Non-pigmented ciliary epithelial cell (primary cell): ENCODE measurements around the gene RNU1-1.
A peak's percentile ranks its signal among the peaks of the same experiment; 100 is the strongest.
"Not testable (repeated sequence)": the region's sequence is repeated elsewhere in the genome, so short reads cannot be mapped to it uniquely, and the experiment has no call there.

Source experiments
- DNase-seq: peaks from one replicate; pipeline ENCODE4 v3.0.0-alpha.2; 2010; ENCODE audit warnings: low read depth

Gene RNU1-1

DNA sequence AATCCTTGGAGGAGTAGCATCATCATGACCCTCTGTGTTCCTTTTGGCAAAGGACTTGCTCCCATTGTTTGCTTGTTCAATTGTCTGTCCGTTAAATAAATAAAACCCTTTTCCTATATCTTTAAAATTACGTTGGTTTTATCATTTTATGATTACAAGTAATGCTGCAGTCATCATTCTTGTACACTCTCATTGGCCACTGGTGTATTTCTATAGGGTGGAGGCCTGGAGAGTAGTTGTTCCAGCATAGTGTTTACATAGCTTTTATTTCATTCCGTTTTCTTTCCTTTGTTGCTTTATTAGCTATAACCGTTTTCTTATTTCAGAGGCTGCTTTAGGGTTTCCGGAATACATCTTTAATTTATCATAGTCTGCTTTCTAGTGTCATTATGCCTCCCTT is 7.6 kb upstream of the RNU1-1 start:
- DNase-seq: not testable (repeated sequence)

DNA sequence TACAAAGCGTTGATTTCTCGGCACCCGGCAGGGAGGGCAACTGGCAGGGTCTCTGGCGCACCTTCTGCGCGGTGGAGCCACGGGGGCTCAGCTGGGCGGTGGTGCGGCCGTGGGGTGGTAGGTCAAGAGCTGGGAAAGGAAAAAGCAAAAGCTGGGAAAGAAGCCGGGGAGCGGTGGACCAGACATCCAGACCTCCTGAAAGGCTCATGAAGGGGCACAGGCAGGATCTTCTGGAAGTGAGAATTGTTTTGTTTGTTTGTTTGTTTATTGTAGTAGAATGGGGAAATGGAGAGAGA is 7.2 kb upstream of the RNU1-1 start:
- no peak for DNase-seq

DNA sequence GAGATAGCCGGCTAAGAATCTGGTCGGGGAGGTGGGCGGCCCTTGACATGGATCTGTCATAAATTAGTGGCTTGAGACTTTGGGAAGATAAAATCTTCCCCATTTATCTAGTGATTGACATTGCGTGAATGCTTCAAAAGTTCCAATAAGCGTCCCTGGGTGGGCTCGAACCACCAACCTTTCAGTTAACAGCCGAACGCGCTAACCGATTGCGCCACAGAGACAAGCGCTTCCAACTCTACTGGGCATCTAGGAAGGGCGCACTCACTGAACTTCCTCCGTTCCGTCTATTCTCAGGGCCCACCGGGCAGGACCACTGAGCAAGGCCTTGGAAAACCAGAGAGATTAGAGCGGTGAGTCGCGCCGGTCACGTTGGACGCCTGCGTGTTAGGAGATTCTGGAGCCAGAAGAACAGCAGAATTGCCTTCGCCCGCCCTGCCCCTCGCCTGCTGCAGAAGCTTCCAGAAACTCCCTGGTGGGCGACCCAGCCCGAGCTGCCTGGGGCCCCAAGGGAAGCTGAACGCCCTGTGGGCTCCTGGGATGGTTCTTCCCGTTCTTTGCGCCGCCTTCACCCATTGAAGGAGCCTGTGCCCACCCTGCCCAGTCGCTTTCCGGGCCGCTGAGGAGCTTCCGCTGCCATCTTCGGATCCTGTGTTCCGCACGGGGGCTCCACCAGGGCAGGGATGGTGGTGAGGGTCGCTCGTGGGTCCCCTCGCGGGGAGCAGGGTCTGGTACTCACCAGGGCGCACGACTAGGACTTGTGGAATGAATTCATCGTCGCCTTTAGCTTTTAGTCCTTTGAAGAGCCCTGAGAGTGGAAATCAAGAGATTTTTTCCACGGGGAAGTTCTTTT is 6.6 kb upstream of the RNU1-1 start:
- DNase-seq: not testable (repeated sequence)

DNA sequence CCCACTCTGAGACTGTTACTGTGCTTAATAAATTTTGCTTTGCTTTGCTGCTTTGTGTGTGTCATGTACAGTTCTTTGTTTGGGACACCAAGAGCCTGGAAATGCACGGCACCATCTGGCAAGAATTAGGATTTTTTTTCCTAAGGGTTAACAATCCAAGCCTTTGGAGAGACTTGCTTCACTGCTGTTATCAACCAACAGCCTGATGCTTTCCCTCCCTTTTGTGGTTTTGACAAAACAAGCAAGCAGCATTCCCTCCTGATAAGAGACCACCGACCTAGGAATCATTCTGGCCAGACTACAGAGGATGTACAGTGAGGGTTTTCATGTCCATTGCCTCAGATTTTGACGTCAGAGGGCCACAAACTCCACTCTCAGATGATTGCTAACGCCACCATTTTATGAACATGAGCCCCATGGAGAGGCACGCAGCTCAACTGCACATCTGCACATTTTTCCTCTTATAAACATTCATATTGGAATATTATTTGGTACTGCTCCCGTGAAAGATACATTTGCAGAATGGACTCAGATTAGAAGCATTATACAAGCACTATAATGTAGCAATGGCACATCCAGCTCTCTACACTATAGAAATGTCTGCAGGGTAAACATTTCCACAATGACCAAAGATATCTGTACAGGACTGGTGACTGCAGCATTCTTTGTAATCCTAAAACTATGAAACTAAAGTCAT is 5.3 kb upstream of the RNU1-1 start:
- not testable (repeated sequence) for DNase-seq

DNA sequence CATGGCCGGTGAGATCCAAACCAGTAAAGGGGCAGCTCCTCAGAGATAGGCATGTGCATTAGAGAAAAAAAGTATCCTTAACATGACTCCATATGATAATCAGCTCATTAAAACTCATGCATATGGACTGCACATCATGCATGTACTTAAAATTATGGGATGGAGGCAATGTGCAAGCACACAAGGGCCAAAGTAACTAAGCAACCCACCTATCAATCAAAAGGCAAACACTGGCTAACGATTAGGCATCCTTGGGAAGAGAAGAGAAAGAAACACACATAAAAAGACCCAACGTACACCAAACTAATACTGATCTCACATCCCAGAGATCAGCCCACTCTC is 4.8 kb upstream of the RNU1-1 start:
- not testable (repeated sequence) for DNase-seq

DNA sequence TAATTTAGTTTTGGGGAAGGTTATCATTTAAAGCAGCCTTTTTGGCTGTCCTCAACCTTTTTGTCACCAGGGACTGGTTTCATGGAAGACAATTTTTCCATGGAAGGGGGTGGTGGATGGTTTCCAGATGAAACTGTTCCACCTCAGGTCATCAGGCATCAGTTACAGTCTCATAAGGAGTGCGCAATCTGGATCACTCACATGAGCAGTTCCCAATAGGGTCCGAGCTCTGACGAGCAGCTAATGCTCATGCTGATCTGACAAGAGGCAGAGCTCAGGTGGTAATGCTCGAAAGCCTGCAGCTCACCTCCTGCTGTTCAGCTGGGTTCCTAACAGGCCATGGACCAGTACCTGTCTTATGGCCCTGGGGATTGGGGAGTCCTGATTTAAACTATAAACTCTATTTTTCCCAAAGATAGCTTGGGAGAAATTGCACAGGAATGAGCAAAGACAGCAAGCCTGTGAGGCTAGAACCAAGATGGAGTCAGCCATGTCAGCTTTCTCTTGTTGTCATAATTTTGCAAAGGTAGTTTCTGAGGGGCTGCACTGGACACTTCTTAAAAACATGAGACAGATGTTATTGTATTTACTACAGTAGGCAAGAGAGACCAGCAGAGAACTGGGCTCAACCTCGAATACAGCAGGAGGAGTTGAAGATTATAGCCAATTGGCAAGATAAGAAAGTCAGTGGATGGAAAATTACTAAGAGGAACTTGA is 2.8 kb upstream of the RNU1-1 start:
- not testable (repeated sequence) for DNase-seq

DNA sequence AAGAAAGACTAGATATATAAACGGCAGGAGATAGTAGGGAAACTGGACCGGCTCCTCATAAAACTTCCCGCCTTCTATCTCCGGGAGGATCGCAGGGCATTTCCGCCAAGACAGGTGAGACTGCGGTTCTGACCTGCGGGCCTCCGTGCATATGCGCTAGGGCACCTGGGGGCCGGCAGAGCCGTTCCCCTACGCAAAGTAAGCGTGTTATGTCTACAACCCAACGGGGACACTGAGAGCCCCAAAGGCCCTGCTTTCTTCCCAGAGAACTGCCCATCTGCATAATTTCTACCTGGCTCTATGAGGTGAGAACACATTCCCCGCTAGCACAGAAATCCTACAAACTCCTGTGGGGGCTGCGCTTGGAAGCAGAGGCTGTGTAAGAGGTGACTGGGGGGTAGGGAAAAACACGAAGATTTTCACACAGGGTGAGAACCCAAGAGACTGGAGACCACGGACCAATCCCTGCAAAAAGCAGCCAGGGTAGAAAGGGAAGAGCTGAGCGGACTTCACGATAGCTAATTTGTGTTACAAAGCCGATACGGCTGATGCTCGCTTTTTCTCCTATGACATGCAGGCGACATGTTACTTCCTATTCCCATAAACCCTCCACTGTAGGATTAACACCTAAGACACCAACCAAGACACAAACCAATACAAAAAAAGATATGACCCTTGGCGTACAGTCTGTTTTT is 526 bp downstream of the RNU1-1 start:
- peak; percentile 76 for DNase-seq

DNA sequence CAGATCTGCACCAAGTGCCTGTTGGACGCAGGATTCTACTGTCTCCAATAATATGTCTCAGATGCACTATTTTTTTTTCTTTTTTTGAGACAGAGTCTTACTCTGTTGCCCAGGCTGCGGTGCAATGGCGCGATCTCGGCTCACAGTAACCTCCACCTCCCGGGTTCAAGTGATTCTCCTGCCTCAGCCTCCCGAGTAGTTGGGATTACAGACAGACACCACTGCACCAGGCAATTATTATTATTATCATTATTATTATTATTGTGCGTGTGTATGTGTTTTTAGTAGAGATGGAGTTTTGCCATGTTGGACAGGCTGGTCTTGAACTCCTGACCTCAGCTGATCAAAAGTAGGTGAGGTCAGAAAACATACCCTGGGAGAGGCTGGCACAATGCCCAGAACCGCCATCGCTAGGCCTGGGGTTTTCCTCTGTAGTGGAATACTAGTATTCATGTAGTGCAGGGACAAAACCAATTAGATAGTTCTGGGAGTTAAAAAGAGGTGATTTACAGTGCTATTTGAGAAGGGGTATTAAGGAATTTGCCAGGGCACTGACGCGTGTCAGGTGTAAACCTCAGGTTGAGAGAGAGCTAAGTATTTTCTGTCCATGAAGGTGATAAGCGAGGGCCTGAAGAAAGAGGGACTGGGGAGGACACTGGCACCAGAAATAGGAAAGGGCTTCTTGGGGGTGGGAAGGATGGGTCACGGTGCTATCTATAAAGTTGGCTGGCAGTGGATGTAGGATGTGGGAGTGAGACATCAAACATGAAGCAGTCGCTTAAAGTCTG is 1.3 kb downstream of the RNU1-1 start:
- not testable (repeated sequence) for DNase-seq

DNA sequence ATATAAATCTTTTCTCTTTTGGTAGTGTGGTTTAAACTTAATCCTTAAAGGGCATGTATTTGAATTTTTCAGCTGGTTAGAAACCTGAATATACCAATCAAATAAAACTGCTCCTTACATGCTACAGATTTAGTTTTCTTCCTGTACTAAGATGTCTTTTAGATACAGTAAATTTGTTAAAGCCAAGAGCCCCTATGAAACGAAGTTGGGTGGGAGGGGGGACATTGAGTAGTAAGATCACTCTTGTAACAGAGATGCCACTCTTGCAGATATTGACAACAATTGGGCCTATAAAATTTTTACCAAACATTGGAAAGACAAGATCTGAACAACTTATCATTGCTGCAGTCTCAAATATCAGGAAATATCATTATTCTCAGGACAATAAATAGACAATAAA is 2.2 kb downstream of the RNU1-1 start:
- DNase-seq: not testable (repeated sequence)

DNA sequence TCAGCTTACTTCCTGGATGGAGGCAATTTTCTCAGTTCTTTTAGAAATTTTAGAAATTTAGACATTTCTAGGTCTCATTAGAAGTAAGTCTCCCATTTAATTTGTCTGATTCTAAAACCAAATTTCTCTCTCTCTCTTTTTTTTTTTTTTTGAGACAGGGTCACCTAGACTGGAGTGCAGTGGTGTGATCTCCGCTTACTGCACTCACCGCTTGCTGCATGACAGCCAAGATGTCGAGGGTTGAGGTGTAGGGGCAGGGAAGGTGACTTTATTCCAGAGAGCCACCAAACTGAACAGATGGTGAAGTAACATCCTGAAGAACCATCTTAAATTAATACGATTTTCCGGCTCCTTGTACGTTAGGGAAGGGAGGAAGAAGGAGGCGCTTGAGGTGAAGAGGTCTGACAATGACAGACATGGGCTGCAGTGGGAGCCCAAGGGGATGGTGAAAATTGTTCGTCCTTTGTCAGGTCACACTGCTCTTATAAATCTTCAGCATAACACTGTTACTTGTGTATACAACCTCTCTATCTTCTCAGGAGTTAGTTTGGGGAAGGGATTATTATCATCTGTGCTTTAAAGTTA is 5.1 kb downstream of the RNU1-1 start:
- DNase-seq: not testable (repeated sequence)

DNA sequence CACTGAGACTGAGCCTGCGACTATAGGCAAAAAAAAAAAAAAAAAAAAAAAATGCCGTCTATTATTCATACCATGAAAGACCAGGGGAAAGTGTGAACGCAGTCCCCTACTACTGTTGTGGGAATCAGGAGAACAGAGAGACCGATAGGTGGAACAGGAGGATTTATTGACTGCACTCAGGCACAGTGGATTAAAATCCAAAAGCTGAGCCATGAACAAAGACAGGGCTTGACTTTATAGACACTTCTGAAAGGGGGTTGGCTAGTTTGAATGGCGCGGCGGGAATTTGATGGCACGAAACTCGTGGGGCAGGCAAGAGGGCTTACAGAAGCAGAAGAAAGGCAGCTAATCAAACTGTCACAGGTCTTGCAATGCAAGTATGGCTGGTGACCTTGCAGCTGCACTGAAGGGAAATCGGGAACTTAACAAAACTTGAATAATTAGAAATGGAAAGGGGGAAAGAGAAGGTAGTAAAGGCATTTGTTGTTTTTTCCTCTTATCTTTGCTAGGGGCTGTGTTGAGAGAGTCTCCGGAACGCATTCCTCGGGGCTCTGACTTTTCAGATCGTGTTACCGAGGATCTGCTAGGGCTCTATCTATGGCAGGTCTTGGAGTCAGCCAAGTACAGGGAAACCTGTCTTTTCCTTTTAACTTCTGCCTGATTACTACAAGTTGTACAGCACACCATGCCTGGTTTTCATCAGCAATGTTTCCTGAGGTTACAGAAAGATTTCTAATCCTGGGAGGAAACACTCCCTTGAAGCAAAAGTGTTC is 7.5 kb downstream of the RNU1-1 start:
- DNase-seq: not testable (repeated sequence)

DNA sequence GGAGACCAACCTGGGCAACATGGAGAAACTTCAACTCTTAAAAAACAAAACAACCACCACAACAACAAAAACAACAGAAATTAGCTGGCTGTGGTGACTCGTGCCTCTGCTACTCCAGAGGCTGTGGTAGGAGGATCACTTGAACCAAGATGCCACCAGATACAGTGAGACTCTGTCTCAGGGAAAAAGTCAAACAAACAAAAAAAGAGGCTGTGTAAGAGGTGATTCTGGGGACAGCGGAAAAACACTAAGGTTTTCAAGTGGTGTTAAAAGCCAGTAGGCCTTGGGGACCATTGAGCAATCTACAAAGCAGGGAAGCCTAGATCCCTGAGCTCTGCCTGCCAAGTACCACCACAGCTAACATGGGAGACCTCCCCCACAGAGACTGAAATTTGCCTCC is 8.2 kb downstream of the RNU1-1 start:
- DNase-seq: not testable (repeated sequence)

DNA sequence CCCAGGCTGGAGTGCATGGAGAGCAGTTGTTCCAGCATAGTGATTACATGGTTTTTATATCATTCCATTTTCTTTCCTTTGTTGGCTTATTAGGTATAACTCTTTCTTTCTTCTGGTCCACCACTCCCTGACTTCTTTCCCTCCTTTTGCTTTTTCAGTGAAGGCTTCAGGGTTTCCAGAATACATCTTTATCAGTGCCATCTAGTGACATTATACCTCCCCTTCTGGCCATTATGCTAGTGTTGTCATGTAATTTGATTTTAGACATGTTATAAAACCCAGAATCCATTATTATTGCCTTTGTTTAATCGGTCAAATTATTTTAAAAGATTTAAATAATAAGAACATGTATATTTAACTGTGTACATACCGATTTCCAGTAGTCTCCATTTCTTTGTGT is 10.6 kb downstream of the RNU1-1 start:
- DNase-seq: no peak

DNA sequence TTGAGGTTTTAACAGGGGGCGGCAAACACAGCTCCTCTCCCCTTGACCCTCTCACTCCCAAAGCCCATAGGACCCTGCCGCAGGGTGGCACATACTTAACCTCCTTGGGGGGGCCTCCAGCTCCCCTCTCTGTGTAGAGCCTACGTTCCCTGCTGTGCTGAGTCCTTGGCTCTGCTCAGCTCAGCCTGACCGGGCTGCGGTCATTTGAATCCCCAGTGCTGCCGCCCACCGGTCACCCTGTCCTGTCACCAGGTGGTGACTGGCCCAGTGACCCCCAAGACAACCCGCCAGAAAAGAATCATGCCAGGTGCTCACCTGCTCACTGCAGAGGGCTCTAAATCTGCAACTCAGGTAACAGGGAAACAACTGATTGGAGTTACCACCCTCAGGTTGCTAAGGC is 12.6 kb downstream of the RNU1-1 start:
- not testable (repeated sequence) for DNase-seq

DNA sequence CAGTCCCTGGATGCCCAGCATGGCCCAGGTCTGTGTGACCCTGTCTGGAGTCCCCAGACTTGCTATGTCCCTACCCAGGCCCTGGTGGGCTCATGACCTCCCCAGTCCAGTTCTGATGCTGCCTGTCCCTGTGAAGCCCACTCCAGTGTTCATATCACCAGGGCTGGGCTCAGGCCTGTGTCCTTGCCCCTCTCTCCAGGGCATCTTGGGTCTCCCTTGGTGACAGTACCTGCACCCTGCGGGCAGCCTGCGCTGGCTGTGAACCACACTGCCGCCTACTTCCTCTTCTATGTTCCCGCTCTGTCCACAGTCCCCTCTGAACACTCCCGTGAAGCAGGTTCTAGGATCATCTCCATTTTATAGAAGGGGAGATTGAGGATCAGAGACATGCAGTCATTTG is 13.1 kb downstream of the RNU1-1 start:
- DNase-seq: not testable (repeated sequence)

DNA sequence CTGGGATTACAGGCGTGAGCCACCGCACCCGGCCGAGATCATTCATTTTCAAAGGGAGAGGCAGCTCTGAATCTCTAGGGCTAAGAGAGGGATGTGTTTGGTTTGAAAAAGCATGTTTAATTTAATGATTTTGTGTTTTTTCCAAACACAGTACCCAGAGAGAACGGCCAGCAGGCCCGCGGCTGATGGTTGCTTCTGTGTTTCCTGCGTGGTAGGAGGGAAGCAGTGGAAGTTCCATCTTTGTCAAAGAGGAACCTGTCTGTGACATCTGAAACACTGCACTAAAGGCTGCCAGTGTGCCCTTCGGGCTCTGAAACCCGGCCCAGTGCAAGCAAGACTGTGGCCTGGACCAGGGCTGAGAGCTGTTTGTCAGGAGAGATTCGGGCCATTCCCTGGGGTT is 13.6 kb downstream of the RNU1-1 start:
- DNase-seq: not testable (repeated sequence)

DNA sequence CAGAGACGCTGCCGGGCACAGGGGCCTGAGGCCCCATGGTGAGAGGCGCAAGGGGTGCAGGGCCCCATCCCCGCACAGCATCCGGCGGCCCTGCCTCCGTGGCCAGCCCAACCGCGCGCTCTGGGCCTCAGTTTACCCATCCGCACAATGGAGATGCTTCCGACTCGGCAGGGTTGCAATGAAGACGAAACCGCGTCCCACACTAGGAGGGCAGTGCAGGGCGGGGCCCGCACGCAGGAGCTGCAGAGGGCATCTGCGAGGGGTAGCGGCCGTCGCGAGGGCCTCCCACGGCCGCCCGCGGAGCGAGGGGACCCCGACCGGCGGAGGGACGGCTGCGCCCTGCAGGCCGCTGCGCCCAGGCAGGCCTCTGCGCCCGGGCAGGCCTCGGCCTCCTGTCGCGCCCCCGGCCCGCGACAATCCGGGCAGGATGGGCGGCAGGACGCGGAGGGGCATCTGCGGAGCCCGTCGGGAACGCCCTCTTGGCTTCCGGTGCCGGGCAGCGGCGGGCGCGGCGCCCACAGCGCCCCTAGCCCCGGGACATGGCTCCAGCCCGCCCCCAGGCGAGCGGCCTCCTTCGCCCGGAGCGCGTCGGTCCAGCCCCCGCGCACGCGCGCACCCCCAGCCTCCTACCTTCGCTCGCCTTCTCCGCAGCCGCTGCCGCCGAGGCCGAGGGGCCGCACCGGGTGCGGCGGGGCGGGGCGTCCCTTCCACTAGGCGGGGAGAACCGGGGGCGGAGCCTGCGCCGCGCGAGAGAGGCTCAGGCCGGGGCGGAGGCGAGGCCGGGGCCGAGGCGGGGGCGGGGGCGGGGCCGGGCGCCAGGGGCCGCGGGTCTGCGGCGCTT is 15.3 kb downstream of the RNU1-1 start:
- no peak for DNase-seq

DNA sequence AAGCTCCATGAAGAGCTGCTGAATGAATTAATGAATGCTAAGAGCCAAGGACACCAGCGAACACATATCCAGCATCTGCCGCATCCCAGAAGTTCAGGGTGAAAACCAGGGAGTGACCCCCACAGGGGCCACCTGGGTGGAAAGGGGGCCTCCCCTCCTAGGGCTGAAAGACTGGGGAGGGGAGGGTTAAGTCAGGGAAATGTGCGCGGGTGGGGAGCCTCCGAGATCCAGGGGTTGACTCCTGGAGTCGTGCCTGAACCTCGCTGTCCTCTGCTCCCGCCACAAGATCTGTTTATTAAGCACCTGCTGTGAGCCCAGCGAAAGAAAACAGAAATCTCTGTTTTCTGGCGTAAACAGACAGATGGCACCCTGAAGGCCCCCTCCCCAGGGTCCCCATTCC is 16.0 kb downstream of the RNU1-1 start:
- not testable (repeated sequence) for DNase-seq

DNA sequence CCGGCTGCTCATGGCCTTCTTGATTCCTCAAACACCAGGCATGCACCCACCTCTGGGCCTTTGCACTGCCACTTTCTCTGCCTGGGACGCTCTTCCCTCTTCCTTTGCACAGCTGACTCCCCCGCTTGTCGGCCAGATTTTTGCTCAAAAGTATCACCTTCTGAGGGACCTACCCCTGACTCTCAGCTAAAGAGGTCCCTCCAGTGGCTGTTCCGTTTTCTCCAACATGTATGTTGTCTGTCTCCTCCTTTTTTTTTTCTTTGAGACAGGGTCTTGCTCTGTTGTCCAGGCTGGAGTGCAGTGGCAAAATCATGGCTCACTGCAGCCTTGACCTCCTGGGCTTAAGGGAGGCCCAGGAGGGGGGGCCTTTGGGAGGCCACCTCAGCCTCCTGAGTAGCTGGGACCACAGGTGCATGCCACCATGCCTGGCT is 16.6 kb downstream of the RNU1-1 start:
- not testable (repeated sequence) for DNase-seq
